Adrenal gland (tissue), 12 donors: ENCODE measurements around the gene MIF4GD. TPM values are rescaled to one million over a fixed set of nuclear protein-coding genes. Genes with fewer than 3 reads are reported as not detected.
A peak's percentile ranks its signal among the peaks of the same experiment; 100 is the strongest.
"Not testable (repeated sequence)": the region's sequence is repeated elsewhere in the genome, so short reads cannot be mapped to it uniquely, and the experiment has no call there.

Experiments used
- DNase-seq, 7 donors: peaks; one replicate each; pipeline ENCODE4 v3.0.0-alpha.2; 2019 to 2020
- H3K27ac ChIP-seq, 5 donors: fragments of 200-600 bp; sonication (generic) in 4 of 5; 1 replicate in 3 of 5; 2 replicates in 2 of 5; pipeline versions ENCODE4 v1.5.1 to v1.8.0; 2016 to 2020; ENCODE audit warnings: mild to moderate bottlenecking in 1 of 5
- H3K27me3 ChIP-seq: fragments of 200-600 bp; 2 replicates; pipeline ENCODE4 v1.8.0; 2021
- H3K36me3 ChIP-seq, 2 donors: fragments of 200-600 bp; replicated peaks in 1 of 2; 1 replicate in 1 of 2; 2 replicates in 1 of 2; pipeline versions ENCODE4 v1.5.1 to v1.8.0; 2018 to 2022
- H3K4me1 ChIP-seq, 2 donors: fragments of 200-600 bp; replicated peaks in 1 of 2; 1 replicate in 1 of 2; 2 replicates in 1 of 2; pipeline versions ENCODE4 v1.5.1 to v1.8.0; 2018 to 2021
- H3K4me3 ChIP-seq, 4 donors: fragments of 200-600 bp; sonication (generic) in 3 of 4; one replicate each; pipeline ENCODE4 v1.5.1; 2016 to 2018
- H3K9me3 ChIP-seq, 3 donors: fragments of 200-600 bp; sonication (generic) in 1 of 3; replicated peaks in 1 of 3; 1 replicate in 2 of 3; 2 replicates in 1 of 3; pipeline versions ENCODE4 v1.5.1 to v1.8.0; 2016 to 2021
- CTCF ChIP-seq, 6 experiments: fragments of 450-650 bp in 4 of 6; fragments of 200-600 bp in 2 of 6; sonication (generic) in 1 of 6; IDR thresholded peaks; 1 replicate in 5 of 6; 2 replicates in 1 of 6; pipeline versions ENCODE4 v1.5.1 to v1.8.0; 2016 to 2021; ENCODE audit warnings: antibody characterized with exemption in 6 of 6, mild to moderate bottlenecking in 2 of 6, moderate library complexity in 1 of 6
- POLR2A ChIP-seq, 2 donors: fragments of 450-650 bp; IDR thresholded peaks; one replicate each; pipeline ENCODE4 v1.6.1; 2017; ENCODE audit warnings: antibody characterized with exemption in 2 of 2, mild to moderate bottlenecking in 2 of 2, moderate library complexity in 1 of 2
- WGBS, 4 donors: extraction: QIAGEN DNeasy Blood & Tissue Kit in 2 of 4; methylation state at CpG; one replicate each; pipeline versions ENCODE4 v1.1.5 to v1.1.7; 2013 to 2017; 5-methylcytosine and 5-hydroxymethylcytosine counted together
- intact Hi-C, 2 donors: fragments of 100-400 bp; cut with DNase I; formaldehyde crosslinking; loops; one replicate each; pipeline versions ENCODE4 v1.14.1 to v1.15.0; 2022 to 2023
- polyA plus RNA-seq, 3 donors: library from polyadenylated mRNA; stranded (reverse); fragments of 200-250 nt in 2 of 3; fragments of 350-450 nt in 1 of 3; fragmentation: Illumina TruSeq in 1 of 3; extraction: RNeasy Lipid Tissue Mini Kit (QIAGEN cat#74804) in 1 of 3; gene quantifications; one replicate each; pipeline ENCODE4 v1.2.3, GENCODE V29; 2013 to 2014
- total RNA-seq, 9 donors: library from RNA; depleted of rRNA in 4 of 9; stranded (reverse); fragments of >200 nt in 4 of 9; fragments of 120-200 nt in 1 of 9; fragmentation: NEBNext Ultra II Directional in 1 of 9; extraction: Animal tissue kit (Norgen Biotek cat#: 25700) in 1 of 9; gene quantifications; one replicate each; pipeline versions ENCODE4 v1.1.0 to v1.2.4, GENCODE V29; 2013 to 2023
- donor health status: healthy with polysubstance abuse.
- donor health status: Bipolar disorder and iron deficiency.
- donor health status: DM: yes; HTN: yes; CAD: no.
- donor health status: DM: no; HTN: no; CAD: no.
- donor health status: DM: no; HTN: no; CAD: no.
- donor health status: DM: yes; HTN: yes; CAD: no.

MIF4GD gene
- total and polyA plus RNA-seq, 12 donors, result 9.2 to 53.0 (median 21.2) TPM

- DNase-seq, result peak; percentile 44 to 85 (median 76)
- WGBS, 4 donors, result 41 to 57% (median 46%) methylated on average over 9 of the region's 9 CpGs
- Histone ChIP-seq H3K27me3 (no peaks in the 10 kb centered on the region), H3K27ac (peak overlapping the region in 2 of 5 donors; percentile 38), H3K4me1 (peaks cover 9 to 30% of the 10 kb centered on the region in 2 donors), H3K36me3 (peaks cover 0 to 20% of the 10 kb centered on the region in 2 donors), H3K9me3 (no peaks in the 10 kb centered on the region), H3K4me3 (no peak overlapping the region)
- intact Hi-C loops, result no loop called here
- TF ChIP-seq POLR2A (IDR thresholded peaks at IDR 0.05), result no peak
- TF ChIP-seq CTCF (IDR thresholded peaks at IDR 0.05), result no peak
These were observed 16.2 kb upstream of the MIF4GD start for GRCh38 chr17:75287221-75287620.

GRCh38 chr17:75285123-75285522, 14.1 kb upstream of the MIF4GD start:
- Histone ChIP-seq H3K4me1 (peaks cover 9 to 24% of the 10 kb centered on the region in 2 donors), H3K4me3 (no peak overlapping the region), H3K27ac (no peak overlapping the region), H3K36me3 (peaks cover 0 to 27% of the 10 kb centered on the region in 2 donors), H3K27me3 (no peaks in the 10 kb centered on the region), H3K9me3 (no peaks in the 10 kb centered on the region)
- TF ChIP-seq POLR2A (IDR thresholded peaks at IDR 0.05) (no peak), CTCF (IDR thresholded peaks at IDR 0.05) (no peak)
- no peak for DNase-seq
- WGBS, 4 donors, result 80 to 89% (median 82%) methylated on average over 4 to 6 of the region's 6 CpGs
- intact Hi-C loops, result no loop called here

GRCh38 chr17:75280189-75280588, 9.2 kb upstream of the MIF4GD start:
- intact Hi-C loops, H3K27ac ChIP-seq, H3K27me3 ChIP-seq: not testable (repeated sequence)

GRCh38 chr17:75277664-75278071, 6.6 kb upstream of the MIF4GD start:
- Histone ChIP-seq H3K27me3 (no peaks in the 10 kb centered on the region), H3K4me3 (no peak overlapping the region), H3K27ac (no peak overlapping the region), H3K36me3 (peaks cover 0 to 19% of the 10 kb centered on the region in 2 donors), H3K4me1 (peaks cover 7 to 12% of the 10 kb centered on the region in 2 donors), H3K9me3 (no peaks in the 10 kb centered on the region)
- DNase-seq, result no peak
- TF ChIP-seq POLR2A (IDR thresholded peaks at IDR 0.05) (no peak), CTCF (IDR thresholded peaks at IDR 0.05) (no peak)
- WGBS, 4 donors, result 86 to 92% (median 88%) methylated on average over 3 to 6 of the region's 6 CpGs
- intact Hi-C loops, result loop anchor here in 1 of 2 donors (10.0 kb wide), 1 partner anchor 127 kb away; the partner anchor contains the start of gene GRB2

More at GRCh38 chr17:75280189-75280588, 9.2 kb upstream of the MIF4GD start:
- H3K4me1 ChIP-seq, H3K4me3 ChIP-seq, DNase-seq, H3K9me3 ChIP-seq: not testable (repeated sequence)
- peaks cover 0 to 30% of the 10 kb centered on the region in 2 donors for H3K36me3 ChIP-seq
- WGBS, 4 donors, result 94 to 100% (median 94%) methylated on average over 4 of the region's 4 CpGs
